Fibroblast of skin of abdomen (primary cell): ENCODE data around the gene ZNF470. TPM values are rescaled to one million over a fixed set of nuclear protein-coding genes. Genes with fewer than 3 reads are reported as not detected.

Experiments
- DNase-seq: peaks from one replicate; pipeline ENCODE4 v3.0.0-alpha.2; 2013
- polyA plus RNA-seq, 2 experiments: library from polyadenylated mRNA; unstranded; fragments of 120-200 nt; gene quantifications; one replicate each; pipeline ENCODE4 v1.2.1, GENCODE V29; 2013; ENCODE audit not compliant: insufficient read length in 2 of 2

The ZNF470 gene
- polyA plus RNA-seq (2013, experiment 1 of 2; ENCODE audit: insufficient read length), result 5.0 TPM
- polyA plus RNA-seq (2013, experiment 2 of 2; ENCODE audit: insufficient read length), result 4.1 TPM

DNA sequence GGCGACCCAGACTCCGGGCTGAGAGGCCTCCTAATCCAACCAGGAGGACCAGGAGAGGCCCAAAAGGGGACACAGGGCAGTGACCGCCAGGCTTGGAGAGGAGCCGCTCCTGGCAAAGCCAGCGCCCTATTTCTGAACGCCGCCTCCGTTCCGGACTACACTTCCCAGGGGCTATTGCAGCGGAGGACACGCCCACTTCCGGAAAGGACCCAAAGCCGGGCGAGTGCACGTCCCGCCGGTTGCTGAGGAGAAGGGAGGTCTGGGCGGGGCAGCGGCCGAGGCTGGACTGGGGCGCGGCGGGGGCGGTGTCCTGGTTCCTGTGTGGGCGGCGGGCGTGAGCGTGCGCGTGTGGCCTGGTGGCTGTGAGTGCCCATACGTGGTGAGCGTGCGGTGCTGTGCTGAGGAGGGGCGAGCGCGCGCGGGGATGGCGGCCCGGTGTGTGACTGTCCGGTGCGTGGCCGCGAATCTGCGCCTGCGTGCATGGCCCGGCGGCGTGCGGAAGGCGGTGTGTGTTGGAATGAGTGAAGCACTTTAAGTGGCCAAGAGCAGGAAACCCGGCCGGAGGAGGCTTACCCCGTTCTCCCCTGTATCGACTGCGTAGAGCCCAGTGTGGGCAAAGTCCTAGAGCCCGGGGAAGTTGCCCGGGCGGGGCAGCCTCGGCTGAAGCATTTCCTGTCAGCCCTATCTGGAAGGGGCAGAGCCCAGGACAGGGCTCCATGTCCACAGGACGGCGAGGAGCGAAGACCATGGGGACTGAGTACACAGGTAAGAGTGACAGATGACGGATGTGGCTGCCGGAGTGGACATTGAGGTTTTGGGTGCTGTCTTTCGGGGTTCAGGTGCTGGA is at the start of gene ZNF470:
TSS of gene ZNF470 (plus strand) at position 195 of the 847 bp plus-strand sequence. CDS start 2,844 bp downstream, outside the sequence.
- peak; percentile 91 for DNase-seq

DNA sequence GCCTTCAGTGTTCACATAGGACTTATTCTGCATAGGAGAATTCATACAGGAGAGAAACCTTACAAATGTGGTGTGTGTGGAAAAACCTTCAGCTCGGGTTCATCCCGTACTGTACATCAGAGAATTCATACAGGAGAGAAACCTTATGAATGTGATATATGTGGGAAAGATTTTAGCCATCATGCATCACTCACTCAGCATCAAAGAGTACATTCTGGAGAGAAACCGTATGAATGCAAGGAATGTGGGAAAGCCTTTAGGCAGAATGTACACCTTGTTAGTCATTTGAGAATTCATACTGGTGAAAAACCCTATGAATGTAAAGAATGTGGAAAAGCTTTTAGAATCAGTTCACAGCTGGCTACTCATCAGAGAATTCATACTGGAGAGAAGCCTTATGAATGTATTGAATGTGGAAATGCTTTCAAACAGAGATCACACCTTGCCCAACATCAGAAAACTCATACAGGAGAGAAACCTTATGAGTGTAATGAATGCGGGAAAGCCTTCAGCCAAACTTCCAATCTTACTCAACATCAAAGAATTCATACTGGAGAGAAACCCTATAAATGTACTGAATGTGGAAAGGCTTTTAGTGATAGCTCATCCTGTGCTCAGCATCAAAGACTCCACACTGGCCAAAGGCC is 41.9 kb upstream of the ZNF470 start:
- DNase-seq, result no peak

DNA sequence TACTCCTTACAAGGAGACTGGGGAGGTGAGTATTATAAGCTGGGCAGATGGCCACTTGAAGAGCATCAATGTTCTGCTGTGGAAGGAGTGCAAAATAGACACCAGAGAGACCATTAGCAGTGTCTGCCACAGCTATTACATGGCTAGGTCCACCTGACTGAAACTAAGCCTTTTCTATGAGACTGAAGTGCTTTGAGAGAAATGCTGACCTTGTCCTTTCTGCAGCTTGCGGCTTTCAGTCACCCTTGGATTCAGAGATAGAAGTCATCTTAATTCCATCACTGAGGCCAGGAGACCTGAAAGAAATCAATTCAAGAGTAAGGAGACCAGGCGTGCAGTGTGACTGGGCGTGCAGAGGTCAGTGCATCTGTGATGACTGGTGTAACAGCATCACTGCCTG is 29.8 kb upstream of the ZNF470 start:
- DNase-seq, result no peak

DNA sequence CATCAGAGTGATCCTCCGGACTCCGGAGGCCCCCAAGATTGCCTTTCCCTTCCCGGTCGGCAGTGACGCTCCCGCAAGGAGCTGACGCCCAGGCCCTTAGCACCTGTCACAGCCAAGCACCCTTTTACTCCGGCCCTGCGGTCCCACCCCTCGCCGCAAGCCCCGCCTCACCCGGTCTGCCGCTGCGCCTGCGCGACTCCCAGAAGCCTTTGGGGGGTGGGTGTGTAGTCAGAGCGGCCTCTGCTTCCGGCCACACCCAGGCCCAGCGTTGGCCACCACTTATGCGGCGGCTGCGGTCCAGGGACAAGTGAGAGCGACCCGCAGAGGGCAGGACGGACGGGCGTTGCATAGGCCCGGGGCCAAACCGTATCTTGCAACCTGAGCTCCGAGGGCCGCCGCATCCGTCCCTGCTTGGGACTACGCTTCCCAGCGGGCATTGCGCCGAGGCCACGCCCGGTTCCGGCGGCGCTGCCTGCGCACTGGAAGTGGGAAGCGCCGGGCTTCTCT is 29.0 kb upstream of the ZNF470 start:
- peak; percentile 88 for DNase-seq

DNA sequence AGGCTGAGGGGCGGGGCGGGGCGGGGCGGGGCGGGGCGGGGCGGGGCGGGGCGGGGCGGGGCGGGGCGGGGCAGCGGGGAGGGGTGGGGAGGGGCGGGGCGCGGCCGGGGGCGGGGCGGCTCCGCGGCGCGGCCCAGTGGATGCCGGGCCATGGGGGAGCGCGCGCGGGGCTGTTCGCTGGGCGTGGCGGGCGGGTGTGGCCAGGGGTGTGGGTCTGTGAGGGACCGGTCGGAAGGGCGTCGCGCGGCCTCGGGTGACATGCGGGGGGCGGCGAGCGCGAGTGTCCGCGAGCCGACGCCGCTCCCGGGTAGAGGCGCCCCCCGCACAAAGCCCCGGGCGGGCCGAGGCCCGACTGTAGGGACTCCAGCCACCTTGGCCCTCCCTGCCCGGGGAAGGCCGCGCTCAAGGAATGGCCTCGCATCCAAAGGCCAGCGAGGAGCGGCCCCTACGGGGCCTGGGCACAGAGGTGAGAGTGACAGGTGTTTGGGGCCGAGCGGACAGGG is 28.5 kb upstream of the ZNF470 start, which contains the start of gene ZFP28:
TSS of gene ZFP28 (plus strand) at position 188 of the 503 bp plus-strand sequence. CDS start at position 259, 71 bp downstream.
- no peak for DNase-seq

DNA sequence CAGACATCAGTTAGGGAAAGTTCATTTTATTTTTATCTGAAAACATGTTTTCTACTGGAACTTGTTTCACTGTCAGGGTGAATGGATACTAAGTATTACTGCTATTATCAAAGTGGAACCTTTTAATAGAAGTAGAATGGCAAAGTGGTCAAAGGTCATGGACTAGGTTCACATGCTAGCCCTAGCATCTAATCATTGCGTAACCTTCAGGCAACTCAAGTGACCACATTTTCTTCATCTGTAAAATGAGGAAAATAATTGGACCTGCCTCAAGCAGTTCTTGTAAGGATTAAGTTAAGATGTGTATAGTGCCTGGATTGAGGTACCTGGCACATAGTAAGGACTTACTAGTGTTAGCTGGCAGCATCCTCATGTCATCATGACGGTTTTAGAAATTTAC is 23.5 kb upstream of the ZNF470 start:
- no peak for DNase-seq

DNA sequence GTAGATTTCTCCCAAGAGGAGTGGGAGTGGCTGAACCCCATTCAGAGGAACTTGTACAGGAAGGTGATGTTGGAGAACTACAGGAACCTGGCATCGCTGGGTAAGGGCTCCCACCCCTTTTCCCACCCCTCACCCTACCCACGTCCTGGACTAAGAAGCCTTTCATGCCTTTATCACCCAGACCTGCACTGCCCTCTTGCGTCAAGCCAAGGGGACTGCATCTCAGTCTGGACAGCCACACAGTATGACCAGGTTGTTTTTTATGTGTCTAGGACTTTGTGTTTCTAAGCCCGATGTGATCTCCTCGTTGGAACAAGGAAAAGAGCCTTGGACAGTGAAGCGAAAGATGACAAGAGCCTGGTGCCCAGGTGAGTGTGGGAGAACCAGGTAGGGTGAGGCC is 19.7 kb upstream of the ZNF470 start:
- DNase-seq, result no peak

DNA sequence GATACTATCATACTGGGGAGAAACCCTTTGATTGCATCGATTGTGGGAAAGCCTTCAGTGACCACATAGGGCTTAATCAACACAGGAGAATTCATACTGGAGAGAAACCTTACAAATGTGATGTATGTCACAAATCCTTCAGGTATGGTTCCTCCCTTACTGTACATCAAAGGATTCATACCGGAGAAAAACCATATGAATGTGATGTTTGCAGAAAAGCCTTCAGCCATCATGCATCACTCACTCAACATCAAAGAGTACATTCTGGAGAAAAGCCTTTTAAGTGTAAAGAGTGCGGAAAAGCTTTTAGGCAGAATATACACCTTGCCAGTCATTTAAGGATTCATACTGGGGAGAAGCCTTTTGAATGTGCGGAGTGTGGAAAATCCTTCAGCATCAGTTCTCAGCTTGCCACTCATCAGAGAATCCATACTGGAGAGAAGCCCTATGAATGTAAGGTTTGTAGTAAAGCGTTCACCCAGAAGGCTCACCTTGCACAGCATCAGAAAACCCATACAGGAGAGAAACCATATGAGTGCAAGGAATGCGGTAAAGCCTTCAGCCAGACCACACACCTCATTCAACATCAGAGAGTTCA is 12.9 kb upstream of the ZNF470 start:
- DNase-seq, result no peak

DNA sequence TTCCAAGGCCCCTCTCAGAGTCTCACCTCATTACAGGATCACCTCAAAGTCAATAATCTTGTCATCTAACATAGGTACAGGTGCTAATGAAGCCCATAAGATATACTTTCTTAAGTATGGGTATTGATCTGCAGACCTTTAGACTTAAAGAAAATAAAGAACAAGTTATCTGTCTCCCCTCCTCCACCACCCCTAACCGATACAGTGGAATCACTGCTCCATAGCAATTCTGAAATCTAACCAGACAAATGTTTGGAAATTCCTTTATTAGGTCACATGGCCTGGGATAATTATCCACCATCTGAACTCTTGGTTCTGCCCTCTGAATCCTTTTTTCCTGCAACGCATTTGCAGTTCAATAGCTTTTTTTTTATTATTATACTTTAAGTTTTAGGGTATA is 4.5 kb upstream of the ZNF470 start:
- no peak for DNase-seq

DNA sequence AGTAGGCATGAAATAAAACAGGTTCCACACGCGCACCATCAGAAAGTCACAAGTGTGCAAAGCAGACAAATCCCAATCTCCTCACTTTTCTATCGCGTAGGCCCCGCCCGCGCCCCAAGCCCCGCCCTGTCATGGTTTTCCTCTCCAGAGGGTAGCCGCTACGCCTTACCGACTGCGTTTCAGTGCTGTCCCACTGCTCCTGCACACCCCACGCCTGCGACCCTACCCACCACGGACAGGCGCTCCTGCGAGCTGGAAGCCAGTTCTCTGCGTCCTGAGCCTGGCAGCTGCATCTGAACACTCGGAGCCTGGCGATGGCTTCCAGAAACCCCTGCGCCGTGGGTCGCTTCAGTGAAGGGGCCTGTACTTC is 379 bp upstream of the ZNF470 start:
- peak; percentile 17 for DNase-seq

DNA sequence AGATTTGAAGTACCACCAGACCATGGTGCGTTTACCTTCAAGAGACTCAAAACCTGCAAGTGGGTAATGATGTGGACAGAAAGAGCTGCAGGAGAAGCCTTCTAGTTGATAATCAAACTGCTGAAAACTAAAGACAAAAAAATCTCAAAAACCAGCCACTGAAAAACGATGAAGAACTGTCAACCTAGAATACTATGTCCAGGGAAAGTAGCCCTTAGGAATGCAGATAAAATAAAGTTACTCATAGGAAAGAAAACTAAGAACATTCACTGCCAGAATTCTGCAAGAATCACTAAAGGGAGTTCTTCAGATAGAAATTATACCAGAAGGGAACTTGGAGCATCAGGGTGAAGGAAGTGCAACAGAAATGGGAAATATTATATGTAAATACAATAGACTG is 5.3 kb downstream of the ZNF470 start:
- DNase-seq, result no peak

DNA sequence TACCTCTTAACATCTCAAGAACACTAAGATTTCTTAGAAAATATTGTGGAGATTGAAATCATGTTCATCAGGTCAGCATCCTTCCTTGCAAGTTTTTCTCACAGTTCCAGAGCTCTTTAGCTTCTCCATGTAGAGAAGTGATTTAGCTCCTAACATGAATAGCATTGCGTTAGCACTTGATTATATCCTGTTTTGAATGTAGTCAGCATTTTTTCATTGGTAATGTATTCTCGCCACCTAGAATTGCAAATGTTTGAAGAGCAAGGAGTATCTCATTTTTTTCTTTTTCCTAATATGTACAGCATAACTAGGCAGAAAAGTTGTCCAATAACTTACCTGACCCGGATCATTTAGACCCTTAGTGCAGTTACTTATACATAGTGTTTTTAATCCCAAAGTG is 6.6 kb downstream of the ZNF470 start:
- DNase-seq, result no peak

DNA sequence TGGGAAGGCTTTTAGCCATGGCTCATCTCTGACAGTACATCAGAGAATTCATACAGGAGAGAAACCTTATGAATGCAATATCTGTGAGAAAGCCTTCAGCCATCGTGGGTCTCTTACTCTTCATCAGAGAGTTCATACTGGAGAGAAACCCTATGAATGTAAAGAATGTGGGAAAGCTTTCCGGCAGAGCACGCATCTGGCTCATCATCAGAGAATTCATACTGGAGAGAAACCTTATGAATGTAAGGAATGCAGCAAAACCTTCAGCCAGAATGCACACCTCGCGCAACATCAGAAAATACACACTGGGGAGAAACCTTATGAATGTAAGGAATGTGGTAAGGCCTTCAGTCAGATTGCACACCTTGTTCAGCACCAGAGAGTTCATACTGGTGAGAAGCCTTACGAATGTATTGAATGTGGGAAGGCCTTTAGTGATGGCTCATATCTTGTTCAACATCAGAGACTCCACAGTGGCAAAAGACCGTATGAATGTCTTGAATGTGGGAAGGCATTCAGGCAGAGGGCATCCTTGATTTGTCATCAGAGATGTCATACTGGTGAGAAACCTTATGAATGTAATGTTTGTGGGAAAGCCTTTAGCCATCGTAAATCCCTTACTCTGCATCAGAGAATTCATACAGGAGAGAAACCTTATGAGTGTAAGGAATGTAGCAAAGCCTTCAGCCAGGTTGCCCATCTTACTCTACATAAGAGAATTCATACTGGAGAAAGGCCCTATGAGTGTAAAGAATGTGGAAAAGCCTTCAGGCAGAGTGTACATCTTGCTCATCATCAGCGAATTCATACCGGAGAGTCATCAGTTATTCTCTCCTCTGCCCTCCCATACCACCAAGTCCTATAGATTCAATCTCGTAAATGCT is 10.7 kb downstream of the ZNF470 start:
- no peak for DNase-seq

DNA sequence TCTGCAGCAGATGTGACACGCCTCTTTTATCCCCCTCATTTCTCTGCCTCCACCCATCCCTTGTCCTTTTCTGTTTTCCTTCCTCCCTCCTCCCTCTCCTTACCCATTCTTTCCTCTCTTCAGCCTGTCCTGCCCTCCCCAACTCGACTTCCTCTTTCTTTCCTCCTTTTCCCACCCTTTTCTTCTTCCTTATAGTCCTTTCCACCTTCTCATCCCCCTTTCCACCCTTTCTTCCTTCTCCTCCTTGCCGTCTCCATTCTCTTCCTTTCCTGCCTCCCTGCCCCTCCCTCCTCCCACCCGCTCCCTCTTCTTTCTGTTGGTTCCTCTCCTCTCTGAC is 27.1 kb downstream of the ZNF470 start:
- no peak for DNase-seq

DNA sequence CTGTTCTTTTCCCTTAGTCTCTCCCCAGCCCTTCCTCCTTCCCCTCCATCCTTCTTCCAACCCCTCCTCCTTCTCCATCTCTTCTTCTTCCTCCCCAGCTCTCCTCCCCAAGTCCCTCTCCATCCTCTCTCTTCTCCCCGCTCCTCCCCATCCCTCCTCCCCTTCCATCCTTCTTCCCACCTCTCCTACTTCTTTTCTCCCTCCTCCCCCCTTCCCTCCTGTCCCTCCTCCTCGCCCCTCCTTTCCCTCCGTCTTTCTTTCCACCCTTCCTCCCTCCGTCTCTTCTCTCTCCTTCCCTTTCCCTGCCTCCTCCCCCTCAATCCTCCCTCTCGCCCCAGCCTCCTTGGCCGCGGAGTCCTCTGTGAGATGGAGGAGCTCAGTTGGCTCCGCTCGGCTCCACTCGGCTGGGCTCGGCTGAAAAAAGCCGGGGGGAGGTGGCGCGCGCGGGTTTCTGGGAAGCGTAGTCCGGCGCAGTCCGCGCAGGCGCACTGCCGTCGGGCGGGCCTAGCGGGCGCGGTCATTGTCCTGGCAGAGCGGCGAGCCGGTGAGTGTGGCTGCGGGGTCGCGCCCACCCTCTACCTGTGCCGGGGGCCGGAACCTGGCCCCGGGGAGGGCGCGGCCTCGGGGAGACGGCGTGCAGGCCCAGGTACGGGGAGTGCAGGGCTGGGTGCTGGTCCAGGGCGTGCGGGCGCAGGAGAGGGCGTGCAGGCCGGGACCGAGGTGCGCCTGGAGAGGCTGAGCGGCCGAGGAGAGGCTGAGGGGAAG is 27.7 kb downstream of the ZNF470 start, which contains the start of gene ZNF71:
TSS of gene ZNF71 (plus strand) at position 520 of the 765 bp plus-strand sequence. CDS start 6,257 bp downstream, outside the sequence.
- peak; percentile 88 for DNase-seq

DNA sequence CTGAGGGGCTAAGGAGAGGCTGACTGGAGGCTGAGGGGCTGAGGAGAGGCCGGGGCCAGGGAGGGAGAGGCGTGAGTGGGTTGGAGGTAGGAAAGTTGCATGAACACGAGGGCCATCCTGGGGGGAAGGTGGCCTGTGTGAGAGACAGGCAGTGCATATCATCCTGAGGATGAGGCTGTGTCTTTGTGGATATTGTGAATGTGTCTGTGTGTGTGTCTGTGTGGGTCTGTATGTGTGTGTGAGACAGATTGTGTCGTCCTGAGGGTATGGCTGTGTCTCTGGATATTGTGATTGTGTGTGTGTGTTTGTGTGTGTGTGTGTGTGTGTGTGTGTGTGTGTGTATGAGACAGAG is 28.3 kb downstream of the ZNF470 start:
- peak; percentile 9 for DNase-seq

DNA sequence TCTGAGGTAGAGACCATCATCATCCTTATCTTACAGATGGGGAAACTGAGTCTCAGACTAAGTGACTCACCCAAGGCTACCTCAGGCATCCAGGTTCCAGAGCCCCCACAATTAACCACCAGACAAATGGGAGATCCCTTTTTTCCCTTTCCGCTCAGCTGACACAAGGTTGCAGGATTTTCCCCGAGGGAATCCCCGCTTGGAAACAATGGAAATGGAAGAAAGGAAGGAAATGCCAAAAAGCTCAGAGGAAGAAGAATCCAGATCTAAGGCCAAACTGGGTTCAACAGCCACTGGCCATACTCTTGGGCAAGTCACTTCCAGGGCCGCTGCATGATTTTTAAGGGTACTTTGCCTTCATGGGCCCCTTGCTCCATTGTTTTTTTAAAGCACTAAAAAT is 29.4 kb downstream of the ZNF470 start:
- no peak for DNase-seq

DNA sequence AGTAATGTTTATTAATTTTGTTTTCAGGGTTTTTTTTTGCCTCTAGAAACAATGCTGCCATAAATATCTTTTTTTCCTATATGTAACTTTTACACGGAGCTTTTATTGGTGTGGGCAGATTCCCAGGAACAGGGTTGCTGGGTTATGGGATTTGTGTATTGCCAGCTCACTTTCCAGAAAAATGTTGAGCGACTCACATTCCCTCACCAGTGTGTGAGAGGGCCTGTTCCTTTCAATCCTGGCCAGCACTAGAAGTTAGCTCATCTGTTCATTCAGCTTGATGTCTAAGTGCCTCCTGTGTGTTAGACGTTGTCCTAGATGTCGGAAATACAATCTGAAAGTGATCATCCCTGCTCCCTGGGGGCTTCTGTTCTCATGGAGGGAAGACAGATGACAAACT is 30.4 kb downstream of the ZNF470 start:
- DNase-seq, result no peak

DNA sequence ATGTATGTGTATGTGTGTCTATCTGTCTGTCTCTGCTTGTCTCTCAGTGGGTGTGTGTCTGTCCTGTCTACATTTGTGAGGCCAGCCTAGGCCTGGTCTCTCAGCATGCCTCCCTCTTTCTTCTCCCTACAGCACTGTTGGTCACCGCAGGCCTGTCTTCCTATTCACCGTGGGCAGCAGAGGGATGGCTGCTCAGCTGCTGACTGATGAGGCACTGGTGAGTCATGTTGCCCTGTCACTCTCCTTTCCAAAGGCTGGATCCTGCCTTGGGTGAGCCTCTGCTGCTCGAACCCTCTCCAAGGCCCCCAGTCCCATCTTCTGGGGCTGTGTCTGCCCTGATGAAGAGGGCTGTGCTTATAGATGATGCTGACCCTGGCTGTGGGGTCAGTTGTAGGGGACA is 34.1 kb downstream of the ZNF470 start:
- no peak for DNase-seq

DNA sequence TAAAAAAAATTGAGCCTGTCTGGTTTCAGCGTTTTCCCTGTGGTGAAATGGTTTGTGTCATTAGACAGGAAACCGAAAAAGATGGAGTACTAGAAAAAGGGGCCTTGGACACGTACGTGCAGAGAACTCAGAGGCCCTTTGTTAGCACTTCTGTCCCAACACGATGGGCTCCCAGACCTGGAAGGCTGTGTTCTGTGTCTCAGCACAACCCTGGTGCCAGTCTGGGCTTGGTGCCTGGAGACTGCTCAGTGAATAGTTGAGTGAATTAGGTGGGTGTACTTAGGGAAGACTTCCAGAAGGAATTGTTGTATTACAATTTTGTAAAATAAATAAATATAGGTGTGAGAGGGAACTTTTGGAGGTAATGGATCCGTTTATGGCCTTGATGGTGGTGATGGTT is 36.6 kb downstream of the ZNF470 start:
- no peak for DNase-seq

DNA sequence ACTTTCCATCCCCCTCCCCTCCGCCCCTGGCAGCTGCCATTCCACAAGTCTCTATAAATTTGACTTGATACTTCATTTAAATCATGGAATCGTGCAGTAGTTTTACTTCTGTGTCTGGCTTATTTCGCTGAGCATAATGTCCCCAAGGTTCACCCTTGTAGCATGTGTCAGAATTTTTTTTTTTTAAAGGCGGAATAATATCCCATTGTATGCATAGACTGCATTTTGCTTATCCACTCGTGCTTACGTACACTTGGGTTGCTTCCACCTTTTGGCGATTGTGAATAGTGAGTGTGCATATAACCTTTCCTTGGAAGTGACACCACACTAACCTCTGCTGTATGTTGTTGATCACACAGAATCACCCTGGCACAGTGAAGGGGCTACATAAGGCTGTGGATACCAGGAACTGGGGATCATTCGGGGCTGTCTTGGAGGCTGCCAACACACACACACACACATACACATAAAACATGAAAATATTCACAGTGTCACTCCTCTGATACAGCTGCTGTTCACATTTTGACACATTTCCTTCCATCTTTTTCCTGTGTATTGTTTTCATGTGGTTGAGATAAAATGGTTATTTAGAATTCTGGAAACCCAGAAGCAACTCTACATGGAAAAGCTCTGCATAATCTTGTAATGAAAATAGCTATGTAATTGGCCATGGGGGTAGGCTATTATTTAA is 41.2 kb downstream of the ZNF470 start:
- no peak for DNase-seq
